WTC11 (cell line): ENCODE data around the gene PTPRN2. TPM values are rescaled to one million over a fixed set of nuclear protein-coding genes. Genes with fewer than 3 reads are reported as not detected.

ENCODE experiments used
- ATAC-seq: fragments of 200-7000 bp; cut with Tn5 transposase; 2 replicates; pipeline ENCODE4 v1.10.0; 2021; ENCODE audit warnings: mild to moderate bottlenecking, moderate library complexity
- CTCF ChIA-PET: fragments of 300-600 bp; sonication (Branson Sonifier 250); formaldehyde crosslinking; loops from one replicate; lab custom pipeline; 2021; ENCODE audit warnings: antibody characterized with exemption; lab: Charles Lee
- POLR2A ChIA-PET: fragments of 350-600 bp; sonication (Branson Sonifier 250); formaldehyde crosslinking; loops from one replicate; lab custom pipeline; 2021; ENCODE audit warnings: antibody characterized with exemption; lab: Charles Lee
- DNase-seq: peaks from one replicate; pipeline ENCODE4 v3.0.0; 2021; ENCODE audit warnings: low spot score
- H3K27ac Mint-ChIP-seq: 2 replicates; pipeline ENCODE4 v1.8.0; 2021; ENCODE audit warnings: mixed read lengths
- H3K27me3 Mint-ChIP-seq: 2 replicates; pipeline ENCODE4 v1.8.0; 2021; ENCODE audit warnings: low read depth, mild to moderate bottlenecking, moderate library complexity, mixed read lengths
- H3K36me3 Mint-ChIP-seq: 2 replicates; pipeline ENCODE4 v1.8.0; 2021; ENCODE audit warnings: mixed read lengths
- H3K4me1 Mint-ChIP-seq: 2 replicates; pipeline ENCODE4 v1.8.0; 2022; ENCODE audit warnings: mixed read lengths
- H3K4me3 Mint-ChIP-seq: 2 replicates; pipeline ENCODE4 v1.8.0; 2021; ENCODE audit warnings: mild to moderate bottlenecking, moderate library complexity, mixed read lengths
- H3K9me3 Mint-ChIP-seq: 2 replicates; pipeline ENCODE4 v1.8.0; 2021; ENCODE audit warnings: mixed read lengths
- ATF2 ChIP-seq: sonication (generic); formaldehyde crosslinking; IDR thresholded peaks from 2 replicates; pipeline ENCODE4 v1.8.1; 2022; ENCODE audit warnings: low read depth, missing genetic modification reagents, borderline replicate concordance
- ATF3 ChIP-seq: sonication (generic); formaldehyde crosslinking; conservative IDR thresholded peaks from 2 replicates; pipeline ENCODE4 v1.8.1; 2022; ENCODE audit warnings: mild to moderate bottlenecking, missing genetic modification reagents
- CDX4 ChIP-seq: fragments of 250-450 bp; sonication (Bioruptor Pico); IDR thresholded peaks from 2 replicates; pipeline ENCODE4 v1.9.0; 2021; ENCODE audit warnings: moderate library complexity, mild to moderate bottlenecking, inconsistent platforms, borderline replicate concordance
- CREM ChIP-seq: sonication (generic); formaldehyde crosslinking; IDR thresholded peaks from 2 replicates; pipeline ENCODE4 v1.8.1; 2022; ENCODE audit warnings: mild to moderate bottlenecking, missing genetic modification reagents, moderate library complexity
- ETV6 ChIP-seq: sonication (generic); formaldehyde crosslinking; IDR thresholded peaks from 2 replicates; pipeline ENCODE4 v1.8.1; 2022; ENCODE audit warnings: mild to moderate bottlenecking, missing genetic modification reagents
- FOXJ3 ChIP-seq: sonication (generic); formaldehyde crosslinking; IDR thresholded peaks from 2 replicates; pipeline ENCODE4 v1.9.0; 2021; ENCODE audit warnings: missing genetic modification reagents, mild to moderate bottlenecking, borderline replicate concordance
- GRHL2 ChIP-seq: fragments of 250-450 bp; sonication (Bioruptor Pico); IDR thresholded peaks from 2 replicates; pipeline ENCODE4 v1.8.0; 2022; ENCODE audit warnings: mild to moderate bottlenecking, moderate library complexity; ENCODE audit not compliant: insufficient replicate concordance, severe bottlenecking
- GTF2I ChIP-seq: fragments of 250-450 bp; sonication (Bioruptor Pico); conservative IDR thresholded peaks from 2 replicates; pipeline ENCODE4 v1.4.0; 2021; ENCODE audit warnings: mild to moderate bottlenecking
- KAT7 ChIP-seq: sonication (generic); formaldehyde crosslinking; IDR thresholded peaks from 2 replicates; pipeline ENCODE4 v1.8.1; 2023; ENCODE audit warnings: missing genetic modification reagents, mild to moderate bottlenecking, borderline replicate concordance
- MAX ChIP-seq: sonication (generic); formaldehyde crosslinking; IDR thresholded peaks from 2 replicates; pipeline ENCODE4 v1.8.0; 2022; ENCODE audit warnings: mild to moderate bottlenecking, missing genetic modification reagents
- OVOL2 ChIP-seq: fragments of 250-450 bp; sonication (Bioruptor Pico); IDR thresholded peaks from 2 replicates; pipeline ENCODE4 v1.9.0; 2021; ENCODE audit warnings: mild to moderate bottlenecking, borderline replicate concordance
- PRDM15 ChIP-seq: sonication (generic); formaldehyde crosslinking; IDR thresholded peaks from 2 replicates; pipeline ENCODE4 v1.8.0; 2022; ENCODE audit warnings: missing genetic modification reagents
- PREB ChIP-seq: sonication (generic); formaldehyde crosslinking; IDR thresholded peaks from 2 replicates; pipeline ENCODE4 v1.8.1; 2022; ENCODE audit warnings: mild to moderate bottlenecking, missing genetic modification reagents, moderate library complexity, borderline replicate concordance
- PRRX2 ChIP-seq: fragments of 250-450 bp; sonication (Bioruptor Pico); IDR thresholded peaks from 2 replicates; pipeline ENCODE4 v1.8.0; 2021; ENCODE audit warnings: mild to moderate bottlenecking
- RORB ChIP-seq: fragments of 250-450 bp; sonication (Bioruptor Pico); IDR thresholded peaks from 2 replicates; pipeline ENCODE4 v1.9.0; 2021; ENCODE audit warnings: mild to moderate bottlenecking
- ZBTB43 ChIP-seq: sonication (generic); formaldehyde crosslinking; IDR thresholded peaks from 2 replicates; pipeline ENCODE4 v1.8.1; 2023; ENCODE audit warnings: mild to moderate bottlenecking, missing genetic modification reagents
- ZMAT4 ChIP-seq: fragments of 250-450 bp; sonication (Bioruptor Pico); IDR thresholded peaks from 2 replicates; pipeline ENCODE4 v1.9.0; 2021; ENCODE audit warnings: mild to moderate bottlenecking
- ZNF281 ChIP-seq: sonication (generic); formaldehyde crosslinking; IDR thresholded peaks from 2 replicates; pipeline ENCODE4 v1.8.0; 2023; ENCODE audit warnings: mild to moderate bottlenecking, missing genetic modification reagents
- ZNF317 ChIP-seq: sonication (generic); formaldehyde crosslinking; IDR thresholded peaks from 2 replicates; pipeline ENCODE4 v1.8.1; 2023; ENCODE audit warnings: low read depth, mild to moderate bottlenecking, moderate library complexity, missing genetic modification reagents, borderline replicate concordance
- ZNF416 ChIP-seq: fragments of 250-450 bp; sonication (Bioruptor Pico); IDR thresholded peaks from 2 replicates; pipeline ENCODE4 v1.9.0; 2021; ENCODE audit warnings: mild to moderate bottlenecking, inconsistent platforms
- total RNA-seq: library from RNA; stranded (reverse); gene quantifications from 3 replicates; pipeline ENCODE4 v1.2.3, GENCODE V29; 2021

PTPRN2 gene
- total RNA-seq, 1 experiment from 2014 or later = 4.7 TPM

- Mint-ChIP-seq H3K9me3 (peaks cover 25% of the 10 kb centered on the region), H3K4me1 (peaks cover 18% of the 10 kb centered on the region), H3K27me3 (peaks cover 8% of the 10 kb centered on the region), H3K36me3 (peaks cover 41% of the 10 kb centered on the region), H3K27ac (peak overlapping the region; percentile 98), H3K4me3 (peak overlapping the region; percentile 52; the same call in 1 of the 2 replicates)
- TF ChIP-seq GTF2I (CRISPR knock-in tag) (no peak), PRDM15 (CRISPR knock-in tag) (peak; percentile 45; the same call in 1 of the 2 replicates), GRHL2 (CRISPR knock-in tag) (no peak), CREM (no peak), ATF3 (CRISPR knock-in tag) (no peak), PREB (CRISPR knock-in tag) (no peak), ETV6 (CRISPR knock-in tag) (0 out of 2 replicates have a peak, but pooled peaks have one; percentile 39), ZBTB43 (CRISPR knock-in tag) (no peak), PRRX2 (CRISPR knock-in tag) (no peak), RORB (CRISPR knock-in tag) (no peak), ZNF317 (CRISPR knock-in tag) (no peak), MAX (CRISPR knock-in tag) (0 out of 2 replicates have a peak, but pooled peaks have one; percentile 59), KAT7 (CRISPR knock-in tag) (no peak)
- ATAC-seq = no peak
- CTCF ChIA-PET = interaction anchor here (1.5 to 1.6 kb wide), 3 partner anchors 9 to 842 kb away, joined by 3 to 7 read pairs (median 4); no protein-coding TSS in a partner anchor
- POLR2A ChIA-PET = no interaction called here
- DNase-seq = no peak
Observed at GRCh38 chr7:158316466-158317031, 271.1 kb downstream of the PTPRN2 start.

- Mint-ChIP-seq H3K4me3 (no peak overlapping the region), H3K27me3 (peaks cover 8% of the 10 kb centered on the region), H3K36me3 (peaks cover 47% of the 10 kb centered on the region), H3K27ac (no peak overlapping the region), H3K4me1 (peaks cover 18% of the 10 kb centered on the region), H3K9me3 (peaks cover 27% of the 10 kb centered on the region)
- DNase-seq (no peak), ATAC-seq (no peak)
- CTCF ChIA-PET = no interaction called here
- POLR2A ChIA-PET = no interaction called here
- no peak for TF ChIP-seq PREB (CRISPR knock-in tag)
- no peak for TF ChIP-seq ZMAT4 (CRISPR knock-in tag)
- no peak for TF ChIP-seq ATF2 (CRISPR knock-in tag)
- TF ChIP-seq ZNF281 (CRISPR knock-in tag) = no peak
- no peak for TF ChIP-seq CDX4
- no peak for TF ChIP-seq FOXJ3
- no peak for TF ChIP-seq GRHL2 (CRISPR knock-in tag)
- TF ChIP-seq CREM = no peak
- TF ChIP-seq ZNF416 (CRISPR knock-in tag) = no peak
- TF ChIP-seq OVOL2 (CRISPR knock-in tag) = no peak
Observed at GRCh38 chr7:158315881-158316280, 271.7 kb downstream of the PTPRN2 start.
